Lower leg skin (tissue), 3 donors: ENCODE measurements around the gene CLCN1.

ENCODE experiments used
- CTCF ChIP-seq, 3 donors: fragments of 450-650 bp; IDR thresholded peaks; one replicate each; pipeline ENCODE4 v1.5.1; 2016; ENCODE audit warnings: antibody characterized with exemption in 3 of 3, mild to moderate bottlenecking in 3 of 3, moderate library complexity in 2 of 3
- POLR2A ChIP-seq, 2 donors: fragments of 450-650 bp; IDR thresholded peaks; one replicate each; pipeline ENCODE4 v1.6.1; 2016 to 2017; ENCODE audit warnings: antibody characterized with exemption in 2 of 2, mild to moderate bottlenecking in 1 of 2, moderate library complexity in 1 of 2

- TF ChIP-seq CTCF (IDR thresholded peaks at IDR 0.05) = no peak
- no peak for TF ChIP-seq POLR2A (IDR thresholded peaks at IDR 0.05)
These were observed 2.8 kb downstream of the CLCN1 start for GRCh38 chr7:143318661-143319060.
